Liver (tissue), 9 donors: ENCODE results near the gene E2F4. TPM values are rescaled to one million over a fixed set of nuclear protein-coding genes. Genes with fewer than 3 reads are reported as not detected.

Experiments used
- DNase-seq: peaks from one replicate; pipeline ENCODE4 v3.0.0-alpha.2; 2017; ENCODE audit warnings: low spot score
- H3K27ac ChIP-seq, 2 donors: one replicate each; pipeline ENCODE4 v1.7.0; 2013; ENCODE audit warnings: inconsistent platforms in 2 of 2, low read length in 2 of 2, control low read depth in 1 of 2, low read depth in 1 of 2, mild to moderate bottlenecking in 1 of 2
- H3K27me3 ChIP-seq, 4 donors: one replicate each; pipeline versions ENCODE4 v1.6.1 to v1.7.0; 2013; ENCODE audit warnings: low read length in 3 of 4, inconsistent platforms in 1 of 4, mild to moderate bottlenecking in 1 of 4, moderate library complexity in 1 of 4; ENCODE audit not compliant: control insufficient read depth in 4 of 4, insufficient read depth in 4 of 4
- H3K36me3 ChIP-seq, 4 donors: one replicate each; pipeline versions ENCODE4 v1.6.1 to v1.7.0; 2013; ENCODE audit warnings: low read length in 3 of 4, mild to moderate bottlenecking in 3 of 4, low read depth in 1 of 4, moderate library complexity in 1 of 4; ENCODE audit not compliant: control insufficient read depth in 4 of 4, insufficient read depth in 3 of 4
- H3K4me1 ChIP-seq, 4 donors: one replicate each; pipeline versions ENCODE4 v1.6.1 to v1.7.0; 2013; ENCODE audit warnings: low read length in 3 of 4, mild to moderate bottlenecking in 3 of 4, moderate library complexity in 1 of 4; ENCODE audit not compliant: control insufficient read depth in 4 of 4, insufficient read depth in 4 of 4
- H3K4me3 ChIP-seq, 3 donors: one replicate each; pipeline versions ENCODE4 v1.6.1 to v1.7.0; 2013; ENCODE audit warnings: low read length in 3 of 3, control low read depth in 1 of 3, low read depth in 1 of 3, mild to moderate bottlenecking in 1 of 3
- H3K9ac ChIP-seq, 2 donors: one replicate each; pipeline ENCODE4 v1.7.0; 2013; ENCODE audit warnings: low read length in 2 of 2, mild to moderate bottlenecking in 2 of 2, moderate library complexity in 2 of 2, control low read depth in 1 of 2, low read depth in 1 of 2
- H3K9me3 ChIP-seq, 4 donors: one replicate each; pipeline versions ENCODE4 v1.6.1 to v1.7.0; 2013; ENCODE audit warnings: low read length in 3 of 4; ENCODE audit not compliant: control insufficient read depth in 4 of 4
- ATF3 ChIP-seq: IDR thresholded peaks from 2 replicates; pipeline ENCODE4 v1.6.1; 2016; ENCODE audit warnings: antibody characterized with exemption
- CTCF ChIP-seq: fragments of 150-350 bp; IDR thresholded peaks from 2 replicates; pipeline ENCODE4 v1.5.1; 2017; ENCODE audit warnings: improper control_type of control experiment, low read depth, low read length; ENCODE audit not compliant: missing input control
- EGR1 ChIP-seq, 2 donors: IDR thresholded peaks; 2 replicates each; pipeline ENCODE4 v1.6.1; 2016 to 2018; ENCODE audit warnings: antibody characterized with exemption in 2 of 2, low read depth in 2 of 2
- FOXA1 ChIP-seq: IDR thresholded peaks from 2 replicates; pipeline ENCODE4 v1.6.1; 2016; ENCODE audit warnings: antibody characterized with exemption
- FOXA2 ChIP-seq: IDR thresholded peaks from 2 replicates; pipeline ENCODE4 v1.6.1; 2016; ENCODE audit warnings: antibody characterized with exemption
- HNF4A ChIP-seq, 2 donors: conservative IDR thresholded peaks; 2 replicates each; pipeline ENCODE4 v1.6.1; 2016; ENCODE audit warnings: antibody characterized with exemption in 2 of 2, mild to moderate bottlenecking in 2 of 2
- HNF4G ChIP-seq: IDR thresholded peaks from 2 replicates; pipeline ENCODE4 v1.6.1; 2016; ENCODE audit warnings: antibody characterized with exemption
- JUND ChIP-seq, 2 donors: IDR thresholded peaks; 2 replicates each; pipeline ENCODE4 v1.6.1; 2016; ENCODE audit warnings: antibody characterized with exemption in 2 of 2
- MAX ChIP-seq: IDR thresholded peaks from 2 replicates; pipeline ENCODE4 v1.6.1; 2016; ENCODE audit warnings: antibody characterized with exemption
- NR2F2 ChIP-seq: IDR thresholded peaks from 2 replicates; pipeline ENCODE4 v1.6.1; 2016; ENCODE audit warnings: antibody characterized with exemption
- RAD21 ChIP-seq, 2 donors: IDR thresholded peaks; 2 replicates each; pipeline ENCODE4 v1.6.1; 2016; ENCODE audit warnings: antibody characterized with exemption in 2 of 2, mild to moderate bottlenecking in 2 of 2
- REST ChIP-seq: IDR thresholded peaks from 2 replicates; pipeline ENCODE4 v1.6.1; 2016; ENCODE audit warnings: antibody characterized with exemption, mild to moderate bottlenecking
- RXRA ChIP-seq, 2 donors: IDR thresholded peaks; 2 replicates each; pipeline ENCODE4 v1.6.1; 2017 to 2018; ENCODE audit warnings: antibody characterized with exemption in 2 of 2, mild to moderate bottlenecking in 1 of 2
- SP1 ChIP-seq: IDR thresholded peaks from 2 replicates; pipeline ENCODE4 v1.6.1; 2018; ENCODE audit warnings: antibody characterized with exemption, mild to moderate bottlenecking
- TAF1 ChIP-seq: conservative IDR thresholded peaks from 2 replicates; pipeline ENCODE4 v1.6.1; 2016; ENCODE audit warnings: antibody characterized with exemption, mild to moderate bottlenecking
- YY1 ChIP-seq: IDR thresholded peaks from 2 replicates; pipeline ENCODE4 v1.6.1; 2016; ENCODE audit warnings: antibody characterized with exemption, mild to moderate bottlenecking
- ZBTB33 ChIP-seq: IDR thresholded peaks from 2 replicates; pipeline ENCODE4 v1.6.1; 2016; ENCODE audit warnings: antibody characterized with exemption
- WGBS: extraction: QIAGEN DNeasy Blood & Tissue Kit; methylation state at CpG from one replicate; pipeline ENCODE4 v1.1.7; 2013; 5-methylcytosine and 5-hydroxymethylcytosine counted together
- polyA plus RNA-seq, 2 donors: library from polyadenylated mRNA; stranded (reverse) in 1 of 2; unstranded in 1 of 2; fragments of 200-250 nt in 1 of 2; fragments of >200 nt in 1 of 2; fragmentation: Nextera tagmentation in 1 of 2; extraction: Ambion mirVana in 1 of 2; gene quantifications; one replicate each; pipeline versions ENCODE4 v1.2.1 to v1.2.3, GENCODE V29; 2013 to 2015
- total RNA-seq, 2 donors: library from RNA; depleted of rRNA; stranded (reverse); fragments of >200 nt; gene quantifications; one replicate each; pipeline ENCODE4 v1.2.3, GENCODE V29; 2014
- donor health status: healthy.
- donor health status: healthy.
- donor health status: healthy.
- donor health status: healthy.
- donor health status: healthy.

Gene E2F4
- total and polyA plus RNA-seq, 4 donors, result 18.1 to 107 (median 30.0) TPM

- H3K9me3 ChIP-seq, result no peaks in the 10 kb centered on the region
- peak overlapping the region; percentile 81 to 98 (median 93) for H3K4me3 ChIP-seq
- peak overlapping the region in 1 of 2 donors; percentile 63 for H3K9ac ChIP-seq
- peaks cover 2 to 47% (median 30%) of the 10 kb centered on the region in 4 donors for H3K4me1 ChIP-seq
- DNase-seq, result no peak
- peak overlapping the region; percentile 49 to 70 for H3K27ac ChIP-seq
- H3K27me3 ChIP-seq, result no peaks in the 10 kb centered on the region
- H3K36me3 ChIP-seq, result peaks cover 7 to 19% (median 17%) of the 10 kb centered on the region in 4 donors
- 22% methylated on average over 12 of the region's 12 CpGs for WGBS
- TF ChIP-seq MAX (no peak), FOXA2 (no peak), JUND (IDR thresholded peaks at IDR 0.05) (no peak), TAF1 (no peak), ZBTB33 (no peak), SP1 (no peak), REST (no peak), ATF3 (no peak), HNF4G (no peak), YY1 (no peak), HNF4A (conservative IDR thresholded peaks at IDR 0.05) (no peak), NR2F2 (no peak), FOXA1 (no peak), RXRA (IDR thresholded peaks at IDR 0.05) (no peak), RAD21 (IDR thresholded peaks at IDR 0.05) (no peak), CTCF (no peak), EGR1 (IDR thresholded peaks at IDR 0.05; ENCODE audit: low read depth in 2 of 2) (no peak)
Measured at GRCh38 chr16:67226295-67226803, 34.4 kb downstream of the E2F4 start.
